Measurements from ENCODE around the gene RTP5.

Gene RTP5

GRCh38 chr2:241834527-241835210 is 34.9 kb upstream of the RTP5 start:
- TF ChIP-seq TAF1 (IDR thresholded peaks at IDR 0.05; ENCODE audit: borderline replicate concordance, low read depth, low read length): no peak
- no peak for TF ChIP-seq POLR2AphosphoS5 (IDR thresholded peaks at IDR 0.05; ENCODE audit: low read depth, low read length)
- no peak for TF ChIP-seq POLR2A (IDR thresholded peaks at IDR 0.05; ENCODE audit: low read depth, low read length)
- DNase-seq (ENCODE audit: insufficient read length): no peak
- FAIRE-seq: no peak

- TF ChIP-seq POLR2AphosphoS5 (IDR thresholded peaks at IDR 0.05; ENCODE audit: low read depth, low read length) (no peak), POLR2A (IDR thresholded peaks at IDR 0.05; ENCODE audit: low read depth, low read length) (no peak), TAF1 (IDR thresholded peaks at IDR 0.05; ENCODE audit: borderline replicate concordance, low read depth, low read length) (no peak)
- no peak for DNase-seq (ENCODE audit: insufficient read length)
- FAIRE-seq: no peak
Measured at GRCh38 chr2:241835611-241836010, 33.9 kb upstream of the RTP5 start.

GRCh38 chr2:241836292-241836691 is 33.2 kb upstream of the RTP5 start:
- no peak for TF ChIP-seq TAF1 (IDR thresholded peaks at IDR 0.05; ENCODE audit: borderline replicate concordance, low read depth, low read length)
- no peak for TF ChIP-seq POLR2AphosphoS5 (IDR thresholded peaks at IDR 0.05; ENCODE audit: low read depth, low read length)
- TF ChIP-seq POLR2A (IDR thresholded peaks at IDR 0.05; ENCODE audit: low read depth, low read length): no peak
- DNase-seq (ENCODE audit: insufficient read length): no peak
- FAIRE-seq: no peak

- FAIRE-seq (no peak), DNase-seq (ENCODE audit: insufficient read length) (no peak)
- no peak for TF ChIP-seq POLR2AphosphoS5 (IDR thresholded peaks at IDR 0.05; ENCODE audit: low read depth, low read length)
- TF ChIP-seq TAF1 (IDR thresholded peaks at IDR 0.05; ENCODE audit: borderline replicate concordance, low read depth, low read length): no peak
- TF ChIP-seq POLR2A (IDR thresholded peaks at IDR 0.05; ENCODE audit: low read depth, low read length): no peak
Measured at GRCh38 chr2:241837197-241837965, 32.1 kb upstream of the RTP5 start.

- FAIRE-seq: no peak
- DNase-seq (ENCODE audit: insufficient read length): no peak
- TF ChIP-seq POLR2A (IDR thresholded peaks at IDR 0.05; ENCODE audit: low read depth, low read length): no peak
- no peak for TF ChIP-seq TAF1 (IDR thresholded peaks at IDR 0.05; ENCODE audit: borderline replicate concordance, low read depth, low read length)
- TF ChIP-seq POLR2AphosphoS5 (IDR thresholded peaks at IDR 0.05; ENCODE audit: low read depth, low read length): no peak
Measured at GRCh38 chr2:241841181-241842066, 28.1 kb upstream of the RTP5 start.

GRCh38 chr2:241842067-241842415 is 27.5 kb upstream of the RTP5 start:
- no peak for FAIRE-seq
- no peak for TF ChIP-seq POLR2A (IDR thresholded peaks at IDR 0.05; ENCODE audit: low read depth, low read length)
- no peak for TF ChIP-seq POLR2AphosphoS5 (IDR thresholded peaks at IDR 0.05; ENCODE audit: low read depth, low read length)
- no peak for TF ChIP-seq TAF1 (IDR thresholded peaks at IDR 0.05; ENCODE audit: borderline replicate concordance, low read depth, low read length)

GRCh38 chr2:241842620-241843211 is 26.8 kb upstream of the RTP5 start:
- peak; percentile 70 for DNase-seq (ENCODE audit: insufficient read length)
- TF ChIP-seq POLR2A (IDR thresholded peaks at IDR 0.05; ENCODE audit: low read depth, low read length): no peak
- no peak for TF ChIP-seq TAF1 (IDR thresholded peaks at IDR 0.05; ENCODE audit: borderline replicate concordance, low read depth, low read length)
- no peak for TF ChIP-seq POLR2AphosphoS5 (IDR thresholded peaks at IDR 0.05; ENCODE audit: low read depth, low read length)
- peak; percentile 69 for FAIRE-seq

More at GRCh38 chr2:241842067-241842415, 27.5 kb upstream of the RTP5 start:
- DNase-seq (ENCODE audit: insufficient read length): no peak

GRCh38 chr2:241843321-241844065 is 26.0 kb upstream of the RTP5 start:
- TF ChIP-seq TAF1 (IDR thresholded peaks at IDR 0.05; ENCODE audit: borderline replicate concordance, low read depth, low read length) (no peak), POLR2AphosphoS5 (IDR thresholded peaks at IDR 0.05; ENCODE audit: low read depth, low read length) (no peak), POLR2A (IDR thresholded peaks at IDR 0.05; ENCODE audit: low read depth, low read length) (no peak)
- FAIRE-seq (no peak), DNase-seq (ENCODE audit: insufficient read length) (peak; percentile 28)

- no peak for TF ChIP-seq TAF1 (IDR thresholded peaks at IDR 0.05; ENCODE audit: borderline replicate concordance, low read depth, low read length)
- no peak for TF ChIP-seq POLR2AphosphoS5 (IDR thresholded peaks at IDR 0.05; ENCODE audit: low read depth, low read length)
- TF ChIP-seq POLR2A (IDR thresholded peaks at IDR 0.05; ENCODE audit: low read depth, low read length): no peak
- peak; percentile 88 for FAIRE-seq
- peak; percentile 78 for DNase-seq (ENCODE audit: insufficient read length)
Measured at GRCh38 chr2:241844066-241844728, 25.3 kb upstream of the RTP5 start.

Measured in GM12892 (cell line).